OCI-LY7 (cell line): ENCODE data around the gene UBE2K. TPM values are rescaled to one million over a fixed set of nuclear protein-coding genes. Genes with fewer than 3 reads are reported as not detected.

Source experiments
- BruUV-seq: library from RNA; stranded (reverse); fragments of 400-500 nt; replicated peaks from 2 replicates; lab custom pipeline; 2021; lab: Mats Ljungman, UMichigan
- CTCF ChIA-PET: fragments of 300-600 bp; sonication (Branson Sonifier 250); formaldehyde crosslinking; loops from one replicate; lab custom pipeline; 2022; ENCODE audit warnings: antibody characterized with exemption; ENCODE audit not compliant: unreplicated experiment; lab: Charles Lee
- POLR2A ChIA-PET: fragments of 300-600 bp; sonication (Branson Sonifier 250); formaldehyde crosslinking; loops from one replicate; lab custom pipeline; 2022; ENCODE audit warnings: antibody characterized with exemption; lab: Charles Lee
- DNase-seq: peaks from one replicate; pipeline ENCODE4 v3.0.0-alpha.2; 2015; ENCODE audit warnings: low spot score
- H2AFZ ChIP-seq: fragments of 200-600 bp; sonication (generic), shearing (Covaris generic); 2 replicates; pipeline ENCODE4 v1.6.1; 2014; ENCODE audit warnings: mild to moderate bottlenecking, antibody characterized with exemption, low read length, moderate library complexity
- H3K27ac ChIP-seq: fragments of 200-600 bp; sonication (generic); 2 replicates; pipeline ENCODE4 v1.5.1; 2014; ENCODE audit warnings: mixed run types, low read depth, mild to moderate bottlenecking, moderate library complexity, low read length, inconsistent platforms; ENCODE audit not compliant: poor library complexity, severe bottlenecking
- H3K36me3 ChIP-seq: fragments of 200-600 bp; sonication (generic); 2 replicates; pipeline ENCODE4 v1.6.1; 2014; ENCODE audit warnings: mild to moderate bottlenecking, antibody characterized with exemption, low read length, moderate library complexity, mixed read lengths; ENCODE audit not compliant: insufficient read depth
- H3K4me1 ChIP-seq: fragments of 200-600 bp; sonication (generic); 2 replicates; pipeline ENCODE4 v1.5.1; 2014; ENCODE audit warnings: mild to moderate bottlenecking, low read length; ENCODE audit not compliant: insufficient read depth, poor library complexity, severe bottlenecking
- H3K4me2 ChIP-seq: fragments of 200-600 bp; sonication (generic); 2 replicates; pipeline ENCODE4 v1.6.1; 2014; ENCODE audit warnings: mild to moderate bottlenecking, low read length
- H3K4me3 ChIP-seq: fragments of 200-600 bp; sonication (generic); 2 replicates; pipeline ENCODE4 v1.5.1; 2014; ENCODE audit warnings: mild to moderate bottlenecking, low read depth, low read length; ENCODE audit not compliant: poor library complexity, severe bottlenecking
- H3K79me2 ChIP-seq: fragments of 200-600 bp; sonication (generic); 2 replicates; pipeline ENCODE4 v1.6.1; 2016; ENCODE audit warnings: low read depth, mild to moderate bottlenecking, low read length, moderate library complexity, mixed read lengths; ENCODE audit not compliant: insufficient read depth
- H3K9me2 ChIP-seq: fragments of 200-600 bp; sonication (generic); 2 replicates; pipeline ENCODE4 v1.6.1; 2016; ENCODE audit warnings: mild to moderate bottlenecking, low read length, mixed read lengths; ENCODE audit not compliant: insufficient read depth
- H3K9me3 ChIP-seq: fragments of 200-600 bp; sonication (generic); 2 replicates; pipeline ENCODE4 v1.6.1; 2014; ENCODE audit warnings: mild to moderate bottlenecking, mixed run types, low read length, mixed read lengths
- H4K20me1 ChIP-seq: fragments of 200-600 bp; sonication (generic); 2 replicates; pipeline ENCODE4 v1.6.1; 2014; ENCODE audit warnings: mild to moderate bottlenecking, antibody characterized with exemption, low read length, moderate library complexity, mixed read lengths; ENCODE audit not compliant: insufficient read depth
- EZH2phosphoT487 ChIP-seq: fragments of 200-600 bp; sonication (generic); IDR thresholded peaks from 2 replicates; pipeline ENCODE4 v1.6.1; 2018; ENCODE audit warnings: low read depth, borderline replicate concordance, mild to moderate bottlenecking, mixed run types, antibody characterized with exemption, low read length, moderate library complexity, mixed read lengths
- intact Hi-C: fragments of 100-400 bp; cut with micrococcal nuclease; formaldehyde crosslinking; loops from one replicate; pipeline ENCODE4 v1.10.0; 2022; ENCODE audit not compliant: unreplicated experiment
- total RNA-seq, 2 experiments: library from RNA; depleted of rRNA in 1 of 2; stranded (reverse); fragments of >200 nt in 1 of 2; shearing (Covaris generic) in 1 of 2; gene quantifications; 2 replicates each; pipeline ENCODE4 v1.2.3, GENCODE V29; 2014 to 2022
- TF ChIP-seq, protein P1 (sequence below): fragments of 200-600 bp; sonication (generic); conservative IDR thresholded peaks from 2 replicates; pipeline ENCODE4 v1.5.1; 2014; ENCODE audit warnings: mild to moderate bottlenecking, antibody characterized with exemption, low read length, moderate library complexity, mixed read lengths

Gene UBE2K
- total RNA-seq, 2 experiments from 2014 or later, result 20.8 to 88.0 TPM

- Histone ChIP-seq H3K4me2 (no peak overlapping the region), H4K20me1 (no peaks in the 10 kb centered on the region), H2AFZ (no peak overlapping the region), H3K27ac (no peak overlapping the region), H3K9me3 (0 out of 2 replicates have a peak, but pooled peaks cover 1% of the 10 kb centered on the region), H3K4me1 (peaks cover 9% of the 10 kb centered on the region), H3K36me3 (peaks cover 76% of the 10 kb centered on the region), H3K79me2 (no peaks in the 10 kb centered on the region), H3K4me3 (no peak overlapping the region), H3K9me2 (no peaks in the 10 kb centered on the region)
- DNase-seq, result no peak
- no TSS peak for BruUV-seq
- ChIA-PET CTCF (no interaction called here), POLR2A (interaction anchor here (1.1 kb wide), 1 partner anchor 132 kb away, joined by 3 read pairs; no protein-coding TSS in a partner anchor)
- intact Hi-C loops, result no loop called here
- TF ChIP-seq EZH2phosphoT487, result no peak
- TF ChIP-seq, protein P1, sequence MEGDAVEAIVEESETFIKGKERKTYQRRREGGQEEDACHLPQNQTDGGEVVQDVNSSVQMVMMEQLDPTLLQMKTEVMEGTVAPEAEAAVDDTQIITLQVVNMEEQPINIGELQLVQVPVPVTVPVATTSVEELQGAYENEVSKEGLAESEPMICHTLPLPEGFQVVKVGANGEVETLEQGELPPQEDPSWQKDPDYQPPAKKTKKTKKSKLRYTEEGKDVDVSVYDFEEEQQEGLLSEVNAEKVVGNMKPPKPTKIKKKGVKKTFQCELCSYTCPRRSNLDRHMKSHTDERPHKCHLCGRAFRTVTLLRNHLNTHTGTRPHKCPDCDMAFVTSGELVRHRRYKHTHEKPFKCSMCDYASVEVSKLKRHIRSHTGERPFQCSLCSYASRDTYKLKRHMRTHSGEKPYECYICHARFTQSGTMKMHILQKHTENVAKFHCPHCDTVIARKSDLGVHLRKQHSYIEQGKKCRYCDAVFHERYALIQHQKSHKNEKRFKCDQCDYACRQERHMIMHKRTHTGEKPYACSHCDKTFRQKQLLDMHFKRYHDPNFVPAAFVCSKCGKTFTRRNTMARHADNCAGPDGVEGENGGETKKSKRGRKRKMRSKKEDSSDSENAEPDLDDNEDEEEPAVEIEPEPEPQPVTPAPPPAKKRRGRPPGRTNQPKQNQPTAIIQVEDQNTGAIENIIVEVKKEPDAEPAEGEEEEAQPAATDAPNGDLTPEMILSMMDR, result no peak
Measured at GRCh38 chr4:39761005-39761667, 63.2 kb downstream of the UBE2K start.

GRCh38 chr4:39763714-39764572 is 66.0 kb downstream of the UBE2K start:
- CTCF ChIA-PET, result no interaction called here
- Histone ChIP-seq H3K9me3 (0 out of 2 replicates have a peak, but pooled peaks cover 4% of the 10 kb centered on the region), H3K9me2 (no peaks in the 10 kb centered on the region), H3K4me1 (peaks cover 9% of the 10 kb centered on the region), H4K20me1 (no peaks in the 10 kb centered on the region), H3K4me2 (no peak overlapping the region), H2AFZ (no peak overlapping the region), H3K27ac (no peak overlapping the region), H3K36me3 (peaks cover 66% of the 10 kb centered on the region), H3K79me2 (no peaks in the 10 kb centered on the region), H3K4me3 (no peak overlapping the region)
- BruUV-seq, result no TSS peak
- intact Hi-C loops, result no loop called here
- TF ChIP-seq, protein P1, result no peak
- TF ChIP-seq EZH2phosphoT487, result no peak
- POLR2A ChIA-PET, result interaction anchor here (0.7 kb wide), 2 partner anchors 55 to 447 kb away, joined by 3 read pairs; no protein-coding TSS in a partner anchor
- DNase-seq, result peak; percentile 37
